GM12801 (cell line): ENCODE results near the gene HMBS.

Experiments used
- TF ChIP-seq, protein P1 (sequence below): IDR thresholded peaks from one replicate; pipeline ENCODE4 v1.5.1; 2011; ENCODE audit warnings: control low read depth; ENCODE audit not compliant: insufficient read length; ENCODE audit errors: extremely low read depth

HMBS gene

DNA sequence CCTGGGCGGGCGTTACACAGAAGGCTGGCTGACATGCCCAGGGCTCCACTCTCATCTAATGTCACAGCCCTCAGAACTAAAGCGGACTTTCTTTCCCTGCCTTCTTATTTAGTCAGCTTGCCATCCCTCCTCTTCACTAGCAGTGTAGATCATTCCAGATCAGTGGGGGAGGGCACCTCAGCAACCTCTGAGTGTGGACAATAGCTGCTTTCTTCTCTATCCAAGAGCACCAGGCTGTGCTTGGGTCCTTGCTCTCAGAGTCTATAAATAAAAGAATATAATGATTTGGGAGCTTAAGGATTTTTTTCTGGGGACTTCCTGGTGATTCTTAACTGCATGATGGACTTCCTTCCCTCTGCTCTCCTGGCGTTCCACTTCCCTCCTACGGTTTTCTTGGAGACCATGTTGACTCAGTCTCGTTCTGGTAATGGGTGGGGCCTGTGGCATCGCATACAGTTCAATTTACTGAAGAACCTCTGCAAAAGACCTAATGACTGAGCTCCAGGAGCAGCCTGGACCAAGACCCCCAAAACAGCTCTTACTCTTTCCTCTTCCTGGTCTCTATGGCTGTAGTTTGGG lies 2.9 kb upstream of the HMBS start:
- TF ChIP-seq, protein P1, sequence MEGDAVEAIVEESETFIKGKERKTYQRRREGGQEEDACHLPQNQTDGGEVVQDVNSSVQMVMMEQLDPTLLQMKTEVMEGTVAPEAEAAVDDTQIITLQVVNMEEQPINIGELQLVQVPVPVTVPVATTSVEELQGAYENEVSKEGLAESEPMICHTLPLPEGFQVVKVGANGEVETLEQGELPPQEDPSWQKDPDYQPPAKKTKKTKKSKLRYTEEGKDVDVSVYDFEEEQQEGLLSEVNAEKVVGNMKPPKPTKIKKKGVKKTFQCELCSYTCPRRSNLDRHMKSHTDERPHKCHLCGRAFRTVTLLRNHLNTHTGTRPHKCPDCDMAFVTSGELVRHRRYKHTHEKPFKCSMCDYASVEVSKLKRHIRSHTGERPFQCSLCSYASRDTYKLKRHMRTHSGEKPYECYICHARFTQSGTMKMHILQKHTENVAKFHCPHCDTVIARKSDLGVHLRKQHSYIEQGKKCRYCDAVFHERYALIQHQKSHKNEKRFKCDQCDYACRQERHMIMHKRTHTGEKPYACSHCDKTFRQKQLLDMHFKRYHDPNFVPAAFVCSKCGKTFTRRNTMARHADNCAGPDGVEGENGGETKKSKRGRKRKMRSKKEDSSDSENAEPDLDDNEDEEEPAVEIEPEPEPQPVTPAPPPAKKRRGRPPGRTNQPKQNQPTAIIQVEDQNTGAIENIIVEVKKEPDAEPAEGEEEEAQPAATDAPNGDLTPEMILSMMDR: no peak

GRCh38 chr11:119085437-119085847 lies 761 bp downstream of the HMBS start:
- TF ChIP-seq, protein P1: no peak

DNA sequence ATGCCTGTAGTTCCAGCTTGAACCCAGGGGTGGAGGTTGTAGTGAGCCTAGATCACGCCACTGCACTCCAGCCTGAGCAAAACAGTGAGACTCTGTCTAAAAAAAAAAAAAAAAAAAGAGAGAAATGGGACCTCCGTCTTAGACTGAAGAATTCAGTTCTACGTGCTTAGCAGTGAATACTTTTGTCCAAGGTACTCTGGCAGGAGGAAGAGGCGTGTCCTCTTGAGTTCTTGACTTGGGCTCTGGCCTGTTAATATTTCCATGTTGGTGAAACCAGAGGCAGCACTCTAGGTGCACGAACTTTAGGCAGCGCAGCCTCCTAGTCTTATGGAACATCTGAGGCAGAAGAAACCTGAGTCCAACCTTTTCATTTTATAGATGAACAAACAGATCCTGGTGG lies 2.4 kb downstream of the HMBS start:
- TF ChIP-seq, protein P1: no peak

- TF ChIP-seq, protein P1: no peak
Observed at GRCh38 chr11:119087747-119088241, 3.1 kb downstream of the HMBS start.

GRCh38 chr11:119088406-119088805 lies 3.7 kb downstream of the HMBS start:
- TF ChIP-seq, protein P1: no peak

DNA sequence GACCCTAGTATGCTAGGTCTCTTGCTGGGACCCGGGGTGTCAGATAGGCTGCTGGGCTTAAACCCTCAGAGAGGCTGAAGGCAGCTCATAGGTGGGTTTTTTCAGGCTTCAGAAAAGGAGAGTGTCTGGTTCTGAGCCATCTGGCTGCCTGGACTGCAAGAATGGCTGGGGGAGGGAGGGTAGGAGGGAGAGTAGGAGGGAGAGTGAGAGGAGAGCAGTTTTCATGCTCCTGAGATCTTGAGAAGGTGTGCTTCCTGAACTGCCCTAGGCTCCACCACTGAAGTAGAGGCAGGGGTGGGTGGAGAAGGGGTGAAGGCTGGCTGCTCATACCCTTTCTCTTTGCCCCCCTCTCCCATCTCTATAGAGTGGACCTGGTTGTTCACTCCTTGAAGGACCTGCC lies 4.6 kb downstream of the HMBS start:
- TF ChIP-seq, protein P1: no peak

DNA sequence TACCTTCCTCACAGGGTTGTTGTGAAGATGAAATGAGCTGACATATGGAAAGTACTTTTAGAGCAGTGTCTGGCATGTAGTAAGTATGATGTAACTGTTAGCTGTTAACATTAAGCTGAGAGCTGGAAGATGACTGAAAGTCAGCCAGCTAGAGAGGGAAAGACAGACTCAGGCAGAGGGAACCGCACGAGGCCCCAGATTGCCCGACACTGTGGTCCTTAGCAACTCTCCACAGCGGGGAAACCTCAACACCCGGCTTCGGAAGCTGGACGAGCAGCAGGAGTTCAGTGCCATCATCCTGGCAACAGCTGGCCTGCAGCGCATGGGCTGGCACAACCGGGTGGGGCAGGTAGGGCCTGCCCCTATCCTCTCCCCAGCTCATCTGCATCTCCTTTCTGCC lies 6.5 kb downstream of the HMBS start:
- TF ChIP-seq, protein P1: no peak
